Spleen (tissue), 7 donors: ENCODE measurements around the gene ACTG1.

Source experiments
- POLR2AphosphoS5 ChIP-seq, 3 donors: sonication (generic); formaldehyde crosslinking; IDR thresholded peaks; one replicate each; pipeline ENCODE4 v1.5.1; 2017; ENCODE audit warnings: antibody characterized with exemption in 3 of 3
- TF ChIP-seq, protein P1 (sequence below), 11 experiments: fragments of 200-600 bp in 7 of 11; fragments of 450-650 bp in 4 of 11; sonication (generic) in 4 of 11; IDR thresholded peaks in 8 of 11; conservative IDR thresholded peaks in 3 of 11; 1 replicate in 7 of 11; 2 replicates in 4 of 11; pipeline versions ENCODE4 v1.4.0 to v1.8.0; 2016 to 2021; ENCODE audit warnings: antibody characterized with exemption in 11 of 11, inconsistent platforms in 4 of 11, mild to moderate bottlenecking in 1 of 11
- donor health status: DM: no; HTN: no; CAD: no; lungs with moderate emphysema.
- donor health status: DM: no; HTN: no; CAD: no.
- donor health status: DM: no; HTN: no; CAD: no.

DNA sequence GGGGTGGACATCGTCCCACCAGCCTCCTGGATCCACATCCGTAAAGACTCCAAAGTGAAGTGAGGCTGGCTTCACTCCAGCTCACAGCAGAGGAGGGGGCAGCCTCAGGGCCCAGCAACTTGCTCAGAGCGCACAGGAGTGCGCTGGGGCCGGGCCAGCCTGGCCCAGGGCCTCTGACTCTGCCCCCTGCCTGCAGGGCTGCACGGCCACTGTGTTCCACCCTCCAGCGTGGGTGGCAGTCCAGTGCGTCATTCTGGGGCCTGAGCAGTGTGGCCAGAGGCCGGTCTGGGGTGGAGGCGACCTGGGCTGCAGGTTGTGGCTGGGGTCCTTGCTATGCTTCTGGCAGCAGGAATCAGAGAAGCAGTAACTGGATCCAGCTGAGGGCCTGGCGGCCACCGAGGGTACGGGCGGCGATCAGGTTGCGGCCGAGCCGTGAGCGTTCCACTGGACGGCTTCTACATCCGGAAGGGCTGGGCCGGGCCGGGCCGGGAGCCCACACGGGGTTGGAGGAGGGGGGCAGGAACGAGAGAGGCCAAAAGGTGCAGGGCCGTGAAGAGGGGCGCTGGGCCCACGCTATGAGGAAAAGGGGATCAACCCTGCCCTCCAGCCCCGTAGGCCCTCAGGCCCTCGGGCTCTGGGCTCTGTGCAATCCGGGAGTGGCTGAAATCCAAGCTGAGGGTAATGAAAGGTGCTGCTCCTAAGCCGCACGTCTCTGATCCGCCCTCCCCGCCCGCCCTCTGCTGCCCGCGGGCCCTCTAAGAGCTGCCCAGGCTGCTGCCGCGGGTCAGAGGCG, 15.2 kb upstream of the ACTG1 start, which contains the start of gene FSCN2:
- TF ChIP-seq, protein P1, sequence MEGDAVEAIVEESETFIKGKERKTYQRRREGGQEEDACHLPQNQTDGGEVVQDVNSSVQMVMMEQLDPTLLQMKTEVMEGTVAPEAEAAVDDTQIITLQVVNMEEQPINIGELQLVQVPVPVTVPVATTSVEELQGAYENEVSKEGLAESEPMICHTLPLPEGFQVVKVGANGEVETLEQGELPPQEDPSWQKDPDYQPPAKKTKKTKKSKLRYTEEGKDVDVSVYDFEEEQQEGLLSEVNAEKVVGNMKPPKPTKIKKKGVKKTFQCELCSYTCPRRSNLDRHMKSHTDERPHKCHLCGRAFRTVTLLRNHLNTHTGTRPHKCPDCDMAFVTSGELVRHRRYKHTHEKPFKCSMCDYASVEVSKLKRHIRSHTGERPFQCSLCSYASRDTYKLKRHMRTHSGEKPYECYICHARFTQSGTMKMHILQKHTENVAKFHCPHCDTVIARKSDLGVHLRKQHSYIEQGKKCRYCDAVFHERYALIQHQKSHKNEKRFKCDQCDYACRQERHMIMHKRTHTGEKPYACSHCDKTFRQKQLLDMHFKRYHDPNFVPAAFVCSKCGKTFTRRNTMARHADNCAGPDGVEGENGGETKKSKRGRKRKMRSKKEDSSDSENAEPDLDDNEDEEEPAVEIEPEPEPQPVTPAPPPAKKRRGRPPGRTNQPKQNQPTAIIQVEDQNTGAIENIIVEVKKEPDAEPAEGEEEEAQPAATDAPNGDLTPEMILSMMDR (IDR thresholded peaks at IDR 0.05 in 8 of 11, conservative IDR thresholded peaks at IDR 0.05 in 3 of 11) = peak in 2 of 11 experiments; percentile 19 to 26
- peak in 1 of 3 donors; percentile 22 for TF ChIP-seq POLR2AphosphoS5 (IDR thresholded peaks at IDR 0.05)
